A549 (cell line): Measurements from ENCODE around the gene MPP2. TPM values are rescaled to one million over a fixed set of nuclear protein-coding genes. Genes with fewer than 3 reads are reported as not detected.

Source experiments
- ATAC-seq, 2 experiments: fragments of 200-7000 bp in 1 of 2; fragments of >200 bp in 1 of 2; cut with Nextera tagmentation in 1 of 2; cut with Tn5 transposase in 1 of 2; 3 replicates each; pipeline versions ENCODE4 v1.8.0 to v1.9.1; 2018 to 2020; ENCODE audit warnings: mild to moderate bottlenecking in 1 of 2, moderate library complexity in 1 of 2
- CTCF ChIA-PET: fragments of 300-600 bp; sonication (Branson Sonifier 250); formaldehyde crosslinking; extraction: SDS; loops from one replicate; lab custom pipeline; 2021; ENCODE audit warnings: antibody characterized with exemption, inconsistent platforms; lab: Yijun Ruan, JAX
- POLR2A ChIA-PET: fragments of 350-600 bp; formaldehyde crosslinking; extraction: SDS; loops from one replicate; lab custom pipeline; 2021; ENCODE audit warnings: antibody characterized with exemption, inconsistent platforms; lab: Yijun Ruan, JAX
- DNase-seq, 2 experiments: peaks; one replicate each; pipeline versions ENCODE4 v3.0.0 to v3.0.0-alpha.2; 2011 to 2016; ENCODE audit warnings: low read depth in 1 of 2, low spot score in 1 of 2
- FAIRE-seq: peaks from 2 replicates; lab custom pipeline; 2011; peaks lifted over from hg19 to GRCh38; lab: Jason Lieb, UNC
- H3K27ac ChIP-seq, 2 experiments: fragments of >200 bp; sonication (Bioruptor Twin); formaldehyde crosslinking; 3 replicates each; pipeline ENCODE4 v1.5.1; 2016 to 2017
- H3K4me1 ChIP-seq: fragments of >200 bp; sonication (Bioruptor Twin); formaldehyde crosslinking; 3 replicates; pipeline ENCODE4 v1.6.1; 2016
- H3K4me2 ChIP-seq: fragments of >200 bp; sonication (Bioruptor Twin); formaldehyde crosslinking; 3 replicates; pipeline ENCODE4 v1.6.1; 2016
- H3K4me3 ChIP-seq: fragments of >200 bp; sonication (Bioruptor Twin); formaldehyde crosslinking; 3 replicates; pipeline ENCODE4 v1.5.1; 2016
- H3K9me3 ChIP-seq: fragments of >200 bp; sonication (Bioruptor Twin); formaldehyde crosslinking; 3 replicates; pipeline ENCODE4 v1.6.1; 2016
- ATOH8 ChIP-seq: fragments of 250-450 bp; sonication (Bioruptor Pico); IDR thresholded peaks from 2 replicates; pipeline ENCODE4 v1.5.0; 2020; ENCODE audit warnings: low read depth, mild to moderate bottlenecking, moderate library complexity
- BHLHE40 ChIP-seq: IDR thresholded peaks from 2 replicates; pipeline ENCODE4 v1.6.1; 2012; ENCODE audit warnings: low read depth, low read length, inconsistent platforms
- CBX2 ChIP-seq: fragments of 200-600 bp; sonication (generic); IDR thresholded peaks from 2 replicates; pipeline ENCODE4 v1.6.1; 2016; ENCODE audit warnings: low read depth, mild to moderate bottlenecking, borderline replicate concordance
- CHD2 ChIP-seq: fragments of 150-350 bp; IDR thresholded peaks from 2 replicates; pipeline ENCODE4 v1.6.1; 2014; ENCODE audit warnings: low read length; ENCODE audit not compliant: partially characterized antibody
- CHD4 ChIP-seq: fragments of 200-600 bp; sonication (generic); IDR thresholded peaks from 2 replicates; pipeline ENCODE4 v1.6.1; 2016; ENCODE audit warnings: antibody characterized with exemption, mild to moderate bottlenecking, borderline replicate concordance
- CTCF ChIP-seq: fragments of >200 bp; sonication (Bioruptor Twin); formaldehyde crosslinking; IDR thresholded peaks from 3 replicates; pipeline ENCODE4 v1.5.1; 2016
- EHF ChIP-seq: fragments of 250-450 bp; sonication (Bioruptor Pico); IDR thresholded peaks from 2 replicates; pipeline ENCODE4 v1.5.0; 2020; ENCODE audit warnings: mild to moderate bottlenecking
- EP300 ChIP-seq, 2 experiments: fragments of >200 bp; sonication (Bioruptor Twin); formaldehyde crosslinking; IDR thresholded peaks; 2 replicates in 1 of 2; 3 replicates in 1 of 2; pipeline ENCODE4 v1.6.1; 2016 to 2017
- ESRRA ChIP-seq: fragments of 150-350 bp; IDR thresholded peaks from 2 replicates; pipeline ENCODE4 v1.6.1; 2014; ENCODE audit warnings: mild to moderate bottlenecking, low read length, borderline replicate concordance
- FOSL2 ChIP-seq, 2 experiments: fragments of 450-650 bp in 1 of 2; fragments of >200 bp in 1 of 2; sonication (Bioruptor Twin) in 1 of 2; formaldehyde crosslinking; IDR thresholded peaks; 2 replicates each; pipeline versions ENCODE4 v1.5.0 to v1.6.1; 2016 to 2020; ENCODE audit warnings: mild to moderate bottlenecking in 1 of 2, moderate library complexity in 1 of 2
- FOXS1 ChIP-seq: fragments of 250-450 bp; sonication (Bioruptor Pico); IDR thresholded peaks from 2 replicates; pipeline ENCODE4 v1.5.0; 2020; ENCODE audit warnings: mild to moderate bottlenecking, moderate library complexity
- GATA3 ChIP-seq: IDR thresholded peaks from 2 replicates; pipeline ENCODE4 v1.6.1; 2012; ENCODE audit warnings: borderline replicate concordance
- HDAC2 ChIP-seq: fragments of 200-600 bp; sonication (generic); IDR thresholded peaks from 2 replicates; pipeline ENCODE4 v1.6.1; 2016
- HMGXB4 ChIP-seq: fragments of 250-450 bp; sonication (Bioruptor Pico); IDR thresholded peaks from 2 replicates; pipeline ENCODE4 v1.5.0; 2021; ENCODE audit warnings: mild to moderate bottlenecking, moderate library complexity, borderline replicate concordance
- HOXA7 ChIP-seq: fragments of 250-450 bp; sonication (Bioruptor Pico); IDR thresholded peaks from 2 replicates; pipeline ENCODE4 v1.5.0; 2020; ENCODE audit warnings: mild to moderate bottlenecking, moderate library complexity
- HOXB13 ChIP-seq: fragments of 250-450 bp; sonication (Bioruptor Pico); IDR thresholded peaks from 2 replicates; pipeline ENCODE4 v1.5.0; 2020; ENCODE audit warnings: low read depth, mild to moderate bottlenecking, moderate library complexity
- JUN ChIP-seq, 2 experiments: fragments of >200 bp; sonication (Bioruptor Twin); formaldehyde crosslinking; IDR thresholded peaks; 2 replicates in 1 of 2; 3 replicates in 1 of 2; pipeline ENCODE4 v1.6.1; 2016 to 2017
- JUNB ChIP-seq: fragments of >200 bp; sonication (Bioruptor Twin); formaldehyde crosslinking; IDR thresholded peaks from 2 replicates; pipeline ENCODE4 v1.6.1; 2016
- KDM1A ChIP-seq: fragments of 200-600 bp; sonication (generic); IDR thresholded peaks from 2 replicates; pipeline ENCODE4 v1.6.1; 2016; ENCODE audit warnings: low read depth, mild to moderate bottlenecking
- KDM5A ChIP-seq: fragments of 200-600 bp; sonication (generic); IDR thresholded peaks from 2 replicates; pipeline ENCODE4 v1.6.1; 2016; ENCODE audit warnings: antibody characterized with exemption, mild to moderate bottlenecking
- MAFK ChIP-seq: fragments of 450-650 bp; IDR thresholded peaks from 2 replicates; pipeline ENCODE4 v1.6.1; 2014; ENCODE audit not compliant: partially characterized antibody
- MAX ChIP-seq: IDR thresholded peaks from 2 replicates; pipeline ENCODE4 v1.6.1; 2012
- MYC ChIP-seq: IDR thresholded peaks from 2 replicates; pipeline ENCODE4 v1.6.1; 2012; ENCODE audit warnings: mild to moderate bottlenecking, inconsistent platforms, low read length, improper control_type of control experiment, borderline replicate concordance
- NPAS2 ChIP-seq: fragments of 250-450 bp; sonication (Bioruptor Pico); IDR thresholded peaks from 2 replicates; pipeline ENCODE4 v1.8.0; 2022; ENCODE audit warnings: mild to moderate bottlenecking, moderate library complexity, borderline replicate concordance
- POLR2AphosphoS2 ChIP-seq: conservative IDR thresholded peaks from 2 replicates; pipeline ENCODE4 v1.6.1; 2012; ENCODE audit warnings: low read length, improper control_type of control experiment, inconsistent platforms
- RAD21 ChIP-seq, 2 experiments: fragments of >200 bp in 1 of 2; sonication (Bioruptor Twin) in 1 of 2; formaldehyde crosslinking in 1 of 2; IDR thresholded peaks in 1 of 2; conservative IDR thresholded peaks in 1 of 2; 2 replicates in 1 of 2; 3 replicates in 1 of 2; pipeline ENCODE4 v1.6.1; 2012 to 2018; ENCODE audit warnings: inconsistent platforms in 1 of 2
- RARB ChIP-seq: fragments of 250-450 bp; sonication (Bioruptor Pico); IDR thresholded peaks from 2 replicates; pipeline ENCODE4 v1.8.0; 2021; ENCODE audit warnings: mild to moderate bottlenecking, moderate library complexity
- RCOR1 ChIP-seq: fragments of 150-350 bp; IDR thresholded peaks from 2 replicates; pipeline ENCODE4 v1.6.1; 2014; ENCODE audit warnings: antibody characterized with exemption, low read length, low read depth
- SMC3 ChIP-seq: fragments of >200 bp; sonication (Bioruptor Twin); formaldehyde crosslinking; IDR thresholded peaks from 3 replicates; pipeline ENCODE4 v1.6.1; 2018; ENCODE audit warnings: inconsistent platforms
- SREBF2 ChIP-seq: fragments of 450-650 bp; IDR thresholded peaks from 2 replicates; pipeline ENCODE4 v1.6.1; 2014; ENCODE audit warnings: mild to moderate bottlenecking, moderate library complexity
- TFCP2L1 ChIP-seq: fragments of 250-450 bp; sonication (Bioruptor Pico); IDR thresholded peaks from 2 replicates; pipeline ENCODE4 v1.5.0; 2021; ENCODE audit warnings: mild to moderate bottlenecking
- ZC3H11A ChIP-seq: fragments of 450-650 bp; IDR thresholded peaks from 2 replicates; pipeline ENCODE4 v1.6.1; 2014; ENCODE audit warnings: antibody characterized with exemption, mild to moderate bottlenecking
- WGBS: methylation state at CpG from one replicate; pipeline ENCODE4 v1.1.6; 2017; ENCODE audit errors: missing lambda C conversion rate; 5-methylcytosine and 5-hydroxymethylcytosine counted together
- polyA plus RNA-seq, 4 experiments: library from polyadenylated mRNA; depleted of rRNA in 3 of 4; stranded (reverse); fragments of >200 nt; fragmentation: RNase III in 1 of 4; extraction: RNeasy Plus Mini Kit Qiagen cat#74134 plus additional on column Dnase treatment in 1 of 4; gene quantifications; 2 replicates in 3 of 4; 3 replicates in 1 of 4; pipeline ENCODE4 v1.2.3, GENCODE V29; 2011 to 2017
- TF ChIP-seq, protein P1 (sequence below): fragments of 150-350 bp; IDR thresholded peaks from 2 replicates; pipeline ENCODE4 v1.6.1; 2014; ENCODE audit warnings: low read depth, mild to moderate bottlenecking, low read length
- TF ChIP-seq, protein P2 (sequence below): IDR thresholded peaks from 2 replicates; pipeline ENCODE4 v1.6.1; 2012; ENCODE audit warnings: low read depth, borderline replicate concordance

Gene MPP2
- polyA plus RNA-seq, 2 of the 4 experiments (the other 2 are of a cell fraction): 3.8 to 4.2 TPM

DNA sequence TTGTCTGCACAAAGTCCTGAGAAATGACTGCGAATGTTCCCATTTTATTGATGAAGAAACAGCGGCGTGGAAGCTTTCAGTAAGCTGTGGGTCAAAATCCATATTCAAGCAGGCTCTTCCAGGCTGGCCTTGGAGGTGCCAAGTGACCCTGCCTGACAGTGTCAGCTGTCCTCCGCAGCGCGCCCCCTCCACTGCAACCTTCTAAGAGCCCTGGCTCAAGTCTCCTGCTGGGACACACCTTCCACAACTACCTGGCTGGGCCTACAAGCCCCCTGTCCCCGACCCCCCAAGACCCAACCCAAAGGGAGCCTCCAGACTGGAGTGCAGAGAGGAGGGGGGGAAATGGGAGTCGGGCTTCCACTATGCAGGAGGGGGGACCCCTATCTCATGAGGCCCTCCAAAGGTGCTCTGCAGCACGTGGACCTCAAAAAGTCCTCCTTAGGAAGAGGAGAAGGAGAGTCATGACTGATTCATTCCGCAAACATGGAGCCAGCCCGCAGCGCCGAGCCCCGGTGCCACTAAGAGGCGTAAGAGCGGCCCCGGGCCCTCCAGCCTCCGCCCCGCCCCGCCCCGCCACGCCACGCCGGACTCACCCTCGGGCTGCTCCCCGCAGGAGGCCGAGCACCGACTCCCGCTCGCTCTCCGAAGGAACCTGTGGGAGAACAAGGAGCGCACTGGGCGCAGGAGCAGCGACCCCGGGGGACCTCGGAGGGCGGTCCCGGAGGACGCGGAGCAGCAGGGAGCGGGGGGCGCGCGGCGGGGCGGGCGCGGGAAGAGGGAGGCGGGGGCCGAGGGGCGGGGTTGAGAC is 75.0 kb downstream of the MPP2 start:
- peak overlapping the region; percentile 91 to 98 for H3K27ac ChIP-seq
- ChIA-PET POLR2A (interaction anchor here (0.6 kb wide), 1 partner anchor 54 kb away, joined by 3 read pairs; the partner anchor contains the start of gene DUSP3), CTCF (interaction anchor here (0.8 to 5.9 kb wide), 5 partner anchors 9 to 75 kb away, joined by 3 to 31 read pairs (median 4); partner anchors contain the start of genes CD300LG and MPP2)
- peak; percentile 74 to 85 for ATAC-seq
- H3K9me3 ChIP-seq: no peaks in the 10 kb centered on the region
- peaks cover 24% of the 10 kb centered on the region for H3K4me1 ChIP-seq
- peak; percentile 76 to 92 for DNase-seq
- H3K4me3 ChIP-seq: peak overlapping the region; percentile 80
- peak overlapping the region; percentile 90 for H3K4me2 ChIP-seq
- 23% methylated on average over 17 of the region's 51 CpGs for WGBS
- FAIRE-seq: no peak
- TF ChIP-seq EP300 (IDR thresholded peaks at IDR 0.05): no peak
- no peak for TF ChIP-seq RARB (CRISPR knock-in tag)
- TF ChIP-seq EHF: no peak
- TF ChIP-seq, protein P1, sequence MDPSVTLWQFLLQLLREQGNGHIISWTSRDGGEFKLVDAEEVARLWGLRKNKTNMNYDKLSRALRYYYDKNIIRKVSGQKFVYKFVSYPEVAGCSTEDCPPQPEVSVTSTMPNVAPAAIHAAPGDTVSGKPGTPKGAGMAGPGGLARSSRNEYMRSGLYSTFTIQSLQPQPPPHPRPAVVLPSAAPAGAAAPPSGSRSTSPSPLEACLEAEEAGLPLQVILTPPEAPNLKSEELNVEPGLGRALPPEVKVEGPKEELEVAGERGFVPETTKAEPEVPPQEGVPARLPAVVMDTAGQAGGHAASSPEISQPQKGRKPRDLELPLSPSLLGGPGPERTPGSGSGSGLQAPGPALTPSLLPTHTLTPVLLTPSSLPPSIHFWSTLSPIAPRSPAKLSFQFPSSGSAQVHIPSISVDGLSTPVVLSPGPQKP: no peak
- no peak for TF ChIP-seq JUNB
- no peak for TF ChIP-seq TFCP2L1 (CRISPR knock-in tag)
- peak; percentile 65; the same call in 1 of the 2 replicates for TF ChIP-seq MYC
- no peak for TF ChIP-seq SREBF2
- TF ChIP-seq BHLHE40: no peak
- no peak for TF ChIP-seq KDM5A
- no peak for TF ChIP-seq FOXS1 (CRISPR knock-in tag)
- no peak for TF ChIP-seq HMGXB4 (CRISPR knock-in tag)
- no peak for TF ChIP-seq HDAC2
- no peak; the same call in 2 of the 3 replicates for TF ChIP-seq SMC3
- TF ChIP-seq MAFK: no peak
- TF ChIP-seq CBX2: no peak
- TF ChIP-seq RCOR1: no peak
- no peak for TF ChIP-seq NPAS2 (CRISPR knock-in tag)
- TF ChIP-seq, protein P2, sequence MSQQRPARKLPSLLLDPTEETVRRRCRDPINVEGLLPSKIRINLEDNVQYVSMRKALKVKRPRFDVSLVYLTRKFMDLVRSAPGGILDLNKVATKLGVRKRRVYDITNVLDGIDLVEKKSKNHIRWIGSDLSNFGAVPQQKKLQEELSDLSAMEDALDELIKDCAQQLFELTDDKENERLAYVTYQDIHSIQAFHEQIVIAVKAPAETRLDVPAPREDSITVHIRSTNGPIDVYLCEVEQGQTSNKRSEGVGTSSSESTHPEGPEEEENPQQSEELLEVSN: peak; percentile 62; the same call in 1 of the 2 replicates
- TF ChIP-seq ESRRA: no peak
- TF ChIP-seq ZC3H11A: no peak
- 0 out of 5 replicates have a peak, but pooled peaks of 1 of the 2 experiments have one; percentile 12 for TF ChIP-seq RAD21 (conservative IDR thresholded peaks at IDR 0.05 in 1 of 2, IDR thresholded peaks at IDR 0.05 in 1 of 2)
- TF ChIP-seq ATOH8: no peak
- no peak for TF ChIP-seq FOSL2 (IDR thresholded peaks at IDR 0.05)
- TF ChIP-seq FOSL2 (CRISPR knock-in tag; IDR thresholded peaks at IDR 0.05): peak; percentile 74
- no peak for TF ChIP-seq KDM1A
- TF ChIP-seq POLR2AphosphoS2: no peak
- no peak; the same call in 2 of the 3 replicates for TF ChIP-seq CTCF
- TF ChIP-seq JUN (IDR thresholded peaks at IDR 0.05): peak; percentile 61 to 69; a peak in 2 of 5 replicates
- no peak for TF ChIP-seq CHD2
- TF ChIP-seq HOXA7 (CRISPR knock-in tag): no peak
- TF ChIP-seq MAX: peak; percentile 90
- no peak for TF ChIP-seq HOXB13 (CRISPR knock-in tag)
- TF ChIP-seq CHD4: no peak
- 0 out of 2 replicates have a peak, but pooled peaks have one; percentile 15 for TF ChIP-seq GATA3
